ENCODE measurements around the gene CEP290.

DNA sequence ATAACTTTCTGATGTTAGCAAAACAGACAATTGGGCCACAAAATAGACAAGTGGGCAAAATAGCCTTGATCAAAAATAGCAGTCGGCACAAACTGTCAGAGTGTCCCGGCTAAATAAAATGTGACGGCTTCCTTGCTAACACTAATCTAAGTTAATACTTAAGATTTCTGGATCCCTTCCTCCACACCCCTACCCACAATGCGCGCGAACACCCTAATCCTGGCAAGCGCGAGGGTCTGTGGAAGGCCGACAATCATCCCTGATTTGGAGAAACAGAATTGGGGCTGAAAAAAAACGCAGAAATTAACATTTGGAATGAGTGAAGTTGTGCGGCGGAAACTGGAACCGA lies 489 bp downstream of the CEP290 start:
- TF ChIP-seq, protein P1, sequence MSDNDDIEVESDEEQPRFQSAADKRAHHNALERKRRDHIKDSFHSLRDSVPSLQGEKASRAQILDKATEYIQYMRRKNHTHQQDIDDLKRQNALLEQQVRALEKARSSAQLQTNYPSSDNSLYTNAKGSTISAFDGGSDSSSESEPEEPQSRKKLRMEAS (IDR thresholded peaks at IDR 0.05; ENCODE audit: low read depth, low read length): no peak
- no peak for TF ChIP-seq RAD21 (IDR thresholded peaks at IDR 0.05; ENCODE audit: insufficient read depth, low read depth, low read length)

Data from GM12878 (cell line).